Measurements from ENCODE around the gene SYCN.

Gene SYCN

GRCh38 chr19:39171479-39172465 lies 32.3 kb downstream of the SYCN start:
- no peak for DNase-seq (ENCODE audit: low spot score)

GRCh38 chr19:39170386-39171231 lies 33.5 kb downstream of the SYCN start:
- DNase-seq (ENCODE audit: low spot score) = no peak

- no peak for DNase-seq (ENCODE audit: low spot score)
Measured at GRCh38 chr19:39169143-39169810, 34.8 kb downstream of the SYCN start.

DNA sequence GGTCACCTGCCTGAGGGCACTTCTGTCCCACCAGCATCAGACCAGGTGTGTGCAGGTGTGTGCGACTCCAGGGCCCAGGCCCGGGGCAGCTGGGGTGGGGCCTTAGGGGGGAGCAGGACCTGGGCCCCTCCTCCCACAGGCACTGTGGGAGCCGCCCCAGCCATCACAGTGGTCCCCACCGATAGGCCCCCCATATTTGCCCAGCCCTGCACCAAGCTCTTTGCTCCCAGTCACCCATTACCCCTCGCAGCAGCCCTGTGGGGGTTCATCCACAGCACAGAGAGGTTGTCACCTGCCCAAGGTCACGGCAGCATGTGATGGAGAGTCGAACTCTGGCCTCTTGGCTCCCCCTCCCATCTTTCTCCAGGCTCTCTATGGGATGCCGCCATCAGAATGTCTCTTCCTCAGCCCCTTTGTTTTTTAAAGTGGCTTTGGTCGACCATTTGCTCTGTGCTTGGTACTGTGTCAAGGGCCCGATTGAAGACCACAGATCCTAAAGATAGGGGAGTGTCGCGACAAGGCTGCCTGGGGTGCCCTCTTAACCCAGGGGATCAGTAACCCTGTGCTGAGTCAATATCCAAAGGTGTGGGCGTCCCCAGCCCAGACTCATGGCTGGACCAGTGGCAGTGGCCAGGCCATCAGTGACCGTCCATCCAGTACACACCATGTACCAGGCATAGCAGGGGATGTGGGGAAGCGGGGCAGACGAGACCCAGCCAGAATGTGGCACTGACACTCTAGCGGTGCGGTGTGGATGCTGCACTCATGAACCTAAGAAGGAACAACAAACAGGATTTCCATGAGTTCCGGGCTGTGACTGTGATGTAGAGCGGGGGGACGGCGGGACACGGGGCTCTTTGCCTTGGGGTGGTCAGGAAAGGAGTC lies 35.6 kb downstream of the SYCN start:
- DNase-seq (ENCODE audit: low spot score) = no peak

DNA sequence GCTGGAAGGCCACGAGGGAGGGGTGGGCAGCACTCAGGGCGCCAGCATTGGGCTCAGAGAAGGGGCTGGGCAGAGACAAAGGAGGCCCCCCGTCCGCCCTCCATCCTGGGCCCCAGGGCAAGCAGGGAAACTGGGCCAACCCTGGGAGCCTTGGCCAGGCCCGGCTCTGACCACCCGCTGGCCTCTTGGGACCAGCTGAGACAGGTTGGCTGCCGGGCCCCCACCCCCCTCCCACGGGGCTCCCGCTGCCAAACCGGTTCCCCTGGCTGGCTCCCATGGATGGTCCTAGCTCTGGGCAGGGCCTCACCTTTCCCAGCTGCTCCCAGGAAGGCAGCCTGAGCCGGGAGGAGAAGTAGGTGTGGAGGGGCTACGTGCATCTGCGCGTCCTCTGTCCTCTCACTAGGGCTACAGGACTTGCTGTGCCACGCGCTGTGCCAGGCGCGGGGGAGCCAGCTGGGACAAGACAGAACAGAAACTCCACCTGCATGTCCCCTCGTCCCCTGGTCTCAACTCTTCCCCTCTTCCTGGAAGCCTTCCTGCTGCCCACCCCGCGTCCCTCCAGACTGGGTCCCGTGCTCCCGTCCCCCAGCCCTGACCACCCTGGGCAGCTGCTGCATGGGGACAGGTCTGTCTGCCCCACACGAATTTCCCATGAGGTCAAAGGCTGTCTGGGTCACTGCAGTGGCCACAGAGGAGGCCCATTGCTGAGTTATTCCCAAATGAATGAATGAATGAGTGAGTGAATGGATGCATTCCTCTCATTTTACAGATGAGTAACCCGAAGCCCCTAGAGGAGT lies 36.4 kb downstream of the SYCN start:
- DNase-seq (ENCODE audit: low spot score) = no peak

GRCh38 chr19:39166571-39167391 lies 37.3 kb downstream of the SYCN start:
- DNase-seq (ENCODE audit: low spot score) = no peak

DNA sequence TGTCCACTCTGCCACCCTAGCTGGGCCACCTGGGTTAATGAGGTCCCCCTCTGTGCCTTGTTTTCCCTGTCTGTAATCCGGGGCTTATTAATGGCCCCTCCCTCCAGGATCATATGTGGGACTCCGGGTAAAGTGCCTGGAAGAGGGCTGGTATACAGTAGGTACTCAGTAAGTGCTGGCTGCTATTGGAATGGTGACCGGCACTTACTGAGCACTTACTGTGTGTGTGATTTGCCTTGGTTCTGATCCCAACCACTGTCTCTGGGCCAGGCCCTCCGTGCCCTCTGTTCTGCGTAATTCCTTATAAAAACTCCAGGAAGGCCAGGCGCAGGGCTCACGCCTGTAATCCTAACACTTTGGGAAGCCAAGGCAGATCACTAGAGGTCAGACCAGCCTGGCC lies 38.2 kb downstream of the SYCN start:
- DNase-seq (ENCODE audit: low spot score) = no peak

GRCh38 chr19:39164289-39164688 lies 39.8 kb downstream of the SYCN start:
- DNase-seq (ENCODE audit: low spot score) = no peak

DNA sequence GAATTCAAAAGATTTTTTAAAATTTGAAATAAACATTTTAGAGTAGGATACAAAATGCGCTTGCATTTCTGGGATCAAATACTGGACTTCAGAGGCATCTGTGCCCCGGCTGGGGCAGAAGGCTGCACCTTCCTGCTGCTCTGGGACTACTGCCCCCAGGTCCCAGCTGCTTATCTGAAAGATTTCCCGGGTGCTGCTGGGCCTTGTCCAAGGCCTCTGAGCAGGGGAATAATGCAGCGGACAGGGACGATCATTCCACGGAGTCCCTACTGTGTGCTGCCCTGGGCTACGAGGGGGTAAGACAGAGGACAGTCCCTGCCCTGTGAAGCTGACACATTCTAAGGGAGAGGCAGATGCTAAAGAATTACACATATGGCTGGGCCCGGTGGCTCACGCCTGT lies 40.4 kb downstream of the SYCN start:
- no peak for DNase-seq (ENCODE audit: low spot score)

DNA sequence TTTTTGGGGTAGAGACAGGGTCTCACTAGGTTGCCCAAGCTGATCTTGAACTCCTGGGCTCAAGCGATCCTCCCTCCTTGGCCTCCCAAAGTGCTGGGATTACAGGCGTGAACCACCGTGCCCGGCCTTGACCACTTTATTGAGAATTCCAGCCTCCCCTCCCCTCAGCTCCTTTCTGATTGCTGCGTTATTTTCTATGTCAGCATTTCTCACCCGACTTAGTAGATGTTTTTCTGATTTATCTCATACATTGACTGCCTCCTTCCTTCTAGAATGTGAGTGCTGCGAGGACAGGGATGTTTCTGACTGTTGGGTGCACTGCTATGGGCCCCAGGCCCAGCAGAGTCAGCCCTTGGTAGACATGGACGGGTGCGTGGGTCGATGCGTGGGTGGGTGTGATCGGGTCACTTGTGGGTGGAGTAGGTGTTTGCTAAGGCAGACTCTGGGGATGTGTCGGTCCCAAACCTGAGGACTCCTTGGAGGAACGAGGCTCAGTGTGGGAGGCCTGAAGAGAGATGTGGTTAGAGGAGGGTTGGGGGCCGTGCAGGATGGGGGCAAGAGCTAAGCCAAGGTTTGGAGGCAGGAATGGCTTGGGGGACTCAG lies 41.5 kb downstream of the SYCN start:
- DNase-seq (ENCODE audit: low spot score) = no peak

- no peak for DNase-seq (ENCODE audit: low spot score)
Measured at GRCh38 chr19:39160889-39161672, 43.0 kb downstream of the SYCN start.

- no peak for DNase-seq (ENCODE audit: low spot score)
Measured at GRCh38 chr19:39160523-39160861, 43.6 kb downstream of the SYCN start.

DNA sequence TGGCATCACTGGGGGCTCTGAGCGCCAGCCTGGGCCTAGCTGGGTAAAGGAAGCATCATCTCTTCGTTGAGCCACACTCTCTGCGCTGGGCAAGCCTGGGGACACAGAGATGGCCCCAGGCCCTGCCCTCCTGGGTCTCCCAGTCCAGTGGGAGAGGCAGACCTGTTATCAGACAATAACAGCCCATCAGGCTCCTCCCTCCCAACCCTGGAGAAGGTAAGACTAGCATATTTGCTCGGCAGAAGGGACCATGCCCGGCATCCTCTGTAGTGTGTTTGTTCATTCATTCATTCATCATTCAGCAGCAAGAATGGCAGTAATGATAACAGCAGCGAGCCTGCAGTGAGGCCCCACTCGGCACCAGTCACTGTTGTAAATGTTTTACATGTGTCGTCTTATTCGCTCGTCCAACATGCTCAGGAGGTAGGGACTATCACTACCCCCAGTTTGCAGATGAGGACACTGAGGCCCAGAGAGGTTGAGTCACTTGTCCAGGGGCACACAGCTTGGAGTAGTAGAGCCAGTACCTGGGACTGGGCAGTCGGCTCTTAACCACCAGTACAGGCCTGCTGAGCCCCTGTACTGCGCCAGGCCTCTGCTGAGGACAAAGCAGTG lies 45.3 kb downstream of the SYCN start:
- DNase-seq (ENCODE audit: low spot score) = no peak

DNA sequence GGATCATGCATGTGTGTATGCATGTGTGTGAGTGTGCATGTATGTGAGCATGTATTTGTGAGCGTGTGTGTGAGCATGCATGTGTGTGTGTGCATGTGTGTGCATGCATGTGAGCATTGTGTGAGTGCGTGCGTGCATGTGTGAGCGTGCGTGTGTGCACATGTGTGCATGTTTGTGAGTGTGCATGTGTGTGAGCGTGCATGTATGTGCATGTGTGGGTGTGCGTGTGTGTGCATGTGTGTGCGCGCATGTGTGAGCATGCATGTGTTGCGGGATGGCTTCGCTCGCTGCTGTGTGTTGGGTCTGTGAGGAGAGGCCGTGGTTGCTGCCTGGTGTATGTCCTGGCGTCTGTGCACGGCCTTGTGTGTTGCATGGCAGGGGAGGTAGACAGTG lies 46.1 kb downstream of the SYCN start:
- no peak for DNase-seq (ENCODE audit: low spot score)

- no peak for DNase-seq (ENCODE audit: low spot score)
Measured at GRCh38 chr19:39157275-39157996, 46.6 kb downstream of the SYCN start.

DNA sequence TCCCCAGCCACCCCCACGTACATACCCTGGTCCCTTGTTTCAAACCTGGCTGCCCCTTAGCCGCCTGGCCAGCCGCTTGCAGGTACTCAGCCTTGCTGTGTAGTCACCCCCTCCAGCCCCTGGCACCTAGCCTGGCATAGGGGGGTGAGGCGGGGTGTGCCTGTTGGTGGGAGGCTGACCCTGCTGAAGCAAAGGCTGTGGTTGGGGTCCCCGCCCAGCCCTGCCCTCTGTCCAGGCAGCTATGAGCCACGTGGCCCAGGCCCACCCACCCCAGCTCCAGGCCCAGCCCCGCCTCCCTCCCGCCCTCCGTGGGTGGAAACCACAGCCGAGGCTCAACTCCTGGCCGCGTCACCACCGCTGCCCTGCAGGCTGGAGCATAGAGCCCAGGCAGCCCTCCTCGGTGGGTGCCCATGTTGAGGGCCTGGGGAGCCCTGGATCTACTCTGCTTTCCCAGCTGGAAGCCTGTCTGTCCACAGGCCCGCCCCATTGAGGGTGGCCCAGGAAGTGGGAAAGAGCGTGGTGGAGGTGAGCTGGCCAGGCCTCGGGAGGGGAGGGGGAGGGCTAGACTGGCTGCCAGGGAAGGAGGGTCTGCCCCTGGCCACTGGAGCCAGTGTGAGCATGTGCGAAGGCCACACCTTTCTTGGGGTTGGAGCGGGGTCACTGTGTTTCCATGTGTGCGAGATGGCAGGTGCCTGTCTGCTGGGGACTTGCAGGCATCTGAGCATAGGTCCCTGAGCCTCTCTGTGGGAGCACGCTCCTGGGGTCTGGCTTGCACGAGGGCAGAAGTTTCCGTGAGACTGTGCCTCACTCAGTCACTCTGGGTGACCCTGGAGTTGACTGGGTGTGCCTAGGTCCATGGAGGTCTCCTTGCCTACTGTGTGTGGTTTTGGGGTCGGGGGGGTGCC lies 47.5 kb downstream of the SYCN start:
- no peak for DNase-seq (ENCODE audit: low spot score)
